Activated CD4-positive, alpha-beta T cell treated with anti-CD3 and anti-CD28 coated beads for 36 hours (primary cell): ENCODE data around the gene PTGIR. TPM values are rescaled to one million over a fixed set of nuclear protein-coding genes. Genes with fewer than 3 reads are reported as not detected.

Experiments
- ATAC-seq: fragments of 200-7000 bp; cut with Tn5 transposase; one replicate; pipeline ENCODE4 v1.10.0; 2021; ENCODE audit warnings: mild to moderate bottlenecking, moderate library complexity
- CTCF ChIA-PET: fragments of 350-600 bp; sonication (Branson Sonifier 250); formaldehyde crosslinking; loops from one replicate; lab custom pipeline; 2021; ENCODE audit warnings: antibody characterized with exemption; lab: Charles Lee
- POLR2A ChIA-PET: fragments of 350-600 bp; sonication (Branson Sonifier 250); formaldehyde crosslinking; loops from one replicate; lab custom pipeline; 2021; ENCODE audit warnings: antibody characterized with exemption, inconsistent platforms; lab: Charles Lee
- DNase-seq: peaks from one replicate; pipeline ENCODE4 v3.0.0-alpha.2; 2020
- H3K27ac Mint-ChIP-seq: one replicate; pipeline ENCODE4 v1.8.0; 2021; ENCODE audit warnings: mixed read lengths
- H3K27me3 Mint-ChIP-seq: one replicate; pipeline ENCODE4 v1.8.0; 2021; ENCODE audit warnings: mixed read lengths
- H3K36me3 Mint-ChIP-seq: one replicate; pipeline ENCODE4 v1.8.0; 2021; ENCODE audit warnings: low read depth, mixed read lengths
- H3K4me1 Mint-ChIP-seq: one replicate; pipeline ENCODE4 v1.8.0; 2021; ENCODE audit warnings: mixed read lengths
- H3K4me3 Mint-ChIP-seq: one replicate; pipeline ENCODE4 v1.8.0; 2021; ENCODE audit warnings: mild to moderate bottlenecking, moderate library complexity, mixed read lengths
- H3K9me3 Mint-ChIP-seq: one replicate; pipeline ENCODE4 v1.8.0; 2021; ENCODE audit warnings: low read depth, mixed read lengths
- intact Hi-C, 2 experiments: fragments of 100-400 bp; cut with DNase I in 1 of 2; cut with micrococcal nuclease in 1 of 2; formaldehyde crosslinking; loops; one replicate each; pipeline versions ENCODE4 v1.14.2 to v1.15.1; 2022 to 2024; cut with DNase I, micrococcal nuclease
- total RNA-seq, 2 experiments: library from RNA; stranded (reverse); gene quantifications; one replicate each; pipeline ENCODE4 v1.2.3, GENCODE V29; 2021

Gene PTGIR
- total RNA-seq, 2 experiments from 2014 or later, result 40.1 to 41.0 TPM

DNA sequence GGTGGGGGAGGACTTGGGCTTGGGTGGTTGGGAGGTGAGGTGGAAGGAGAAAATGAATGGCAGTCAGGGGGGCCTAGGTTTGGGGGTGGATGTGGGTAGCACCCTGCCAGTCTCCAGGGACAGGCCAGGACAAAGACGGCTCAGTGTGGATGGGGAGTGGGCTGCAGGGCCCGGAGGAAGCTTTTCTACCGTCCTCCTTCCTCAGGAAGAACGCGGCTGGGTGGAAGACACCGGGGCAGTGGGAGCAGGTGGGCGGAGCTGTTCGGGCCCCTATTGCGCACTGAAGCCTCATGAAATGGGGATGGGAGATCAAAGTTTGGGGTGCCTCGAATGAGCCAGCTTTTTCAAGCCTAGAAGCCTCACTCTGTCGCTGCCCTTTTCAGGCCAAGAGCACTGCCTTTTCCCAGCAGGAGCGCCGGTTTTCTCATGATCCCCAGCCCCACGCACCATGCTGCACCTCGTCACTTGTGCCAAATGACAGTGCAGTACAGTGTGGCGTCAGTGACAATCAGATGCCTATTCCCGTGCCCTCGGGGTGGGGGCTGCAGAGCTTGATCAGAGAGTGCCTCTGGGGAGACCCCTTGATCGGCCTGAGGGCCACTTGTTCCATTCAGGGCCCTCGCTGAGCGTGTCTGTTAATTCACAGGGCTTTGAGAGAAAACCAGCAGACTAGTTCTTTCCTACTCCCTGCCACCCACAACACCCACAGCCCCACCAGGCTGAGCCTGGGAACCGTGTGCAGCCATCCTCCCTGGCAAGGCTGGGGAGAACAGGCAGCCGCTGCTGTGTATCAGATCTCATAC is 22.3 kb downstream of the PTGIR start:
- intact Hi-C loops, result loop anchor here (1.0 to 10.0 kb wide), 5 partner anchors 9 to 1848 kb away; no protein-coding TSS in a partner anchor
- Mint-ChIP-seq H3K27me3 (no peaks in the 10 kb centered on the region), H3K36me3 (peaks cover 39% of the 10 kb centered on the region), H3K4me1 (peaks cover 35% of the 10 kb centered on the region), H3K9me3 (peaks cover 9% of the 10 kb centered on the region), H3K27ac (peak overlapping the region; percentile 87), H3K4me3 (peak overlapping the region; percentile 84)
- ATAC-seq, result peak; percentile 39
- DNase-seq, result peak; percentile 81
- CTCF ChIA-PET, result interaction anchor here (0.6 to 4.0 kb wide), 6 partner anchors 11 to 86 kb away, joined by 3 to 65 read pairs (median 4); partner anchors contain the start of gene DACT3
- POLR2A ChIA-PET, result interaction anchor here (0.7 to 3.7 kb wide), 4 partner anchors 9 to 254 kb away, joined by 4 to 24 read pairs (median 14); partner anchors contain the start of gene SLC1A5

DNA sequence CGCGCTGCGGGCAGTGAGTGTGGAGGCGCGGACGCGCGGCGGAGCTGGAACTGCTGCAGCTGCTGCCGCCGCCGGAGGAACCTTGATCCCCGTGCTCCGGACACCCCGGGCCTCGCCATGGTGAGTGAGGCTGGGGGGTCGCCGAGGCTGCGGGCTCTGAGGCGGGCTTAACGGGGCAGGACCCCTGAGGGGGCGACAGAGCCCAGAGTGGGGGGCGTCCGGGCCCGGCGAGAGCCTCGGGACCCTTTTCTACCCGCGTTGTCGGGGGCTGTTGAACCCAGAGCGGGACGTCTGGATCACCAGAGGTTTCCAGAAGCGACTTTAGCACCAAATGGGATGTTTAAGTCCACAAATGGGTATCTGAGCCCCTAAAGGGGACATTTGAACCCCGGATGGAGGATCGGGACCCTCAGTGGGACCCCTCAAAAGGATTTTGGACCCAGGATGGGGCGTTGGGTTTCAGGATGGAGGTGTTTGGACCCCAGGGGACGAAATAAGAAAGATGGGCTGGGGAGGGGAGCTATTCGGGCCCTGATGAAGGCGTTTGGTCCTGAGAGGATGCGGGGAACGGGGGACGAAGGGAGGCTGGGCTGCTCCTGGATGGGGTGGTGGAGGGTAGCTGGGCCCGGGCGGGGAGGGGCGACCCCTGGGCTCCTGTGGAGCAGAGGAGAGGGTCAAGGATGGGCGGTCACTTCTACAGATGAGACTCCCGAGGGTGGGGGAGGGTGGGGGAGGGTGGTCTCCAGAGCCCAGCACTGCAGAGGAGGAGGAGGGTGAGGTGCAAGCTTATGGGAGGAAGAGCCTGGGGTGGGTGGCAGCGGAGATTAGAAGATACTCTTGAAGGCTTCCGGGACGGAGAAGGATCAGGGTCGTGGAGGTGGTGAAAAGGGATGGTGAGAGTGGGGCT is 23.3 kb downstream of the PTGIR start, which contains the start of gene CALM3:
CALM3 (plus strand) TSS at position 13 of the 907 bp plus-strand sequence; CDS start at position 118, 105 bp downstream.
- ATAC-seq (no peak), DNase-seq (no peak)
- H3K4me3 Mint-ChIP-seq, result peak within 1 kb of the TSS; percentile 84
- H3K27me3 Mint-ChIP-seq, result no peaks in the 10 kb centered on the region
- H3K36me3 Mint-ChIP-seq, result peaks cover 32% of the 10 kb centered on the region
- peaks cover 36% of the 10 kb centered on the region for H3K4me1 Mint-ChIP-seq
- peaks cover 9% of the 10 kb centered on the region for H3K9me3 Mint-ChIP-seq
- ChIA-PET POLR2A (interaction anchor here (0.7 to 3.7 kb wide), 8 partner anchors 10 to 253 kb away, joined by 3 to 24 read pairs (median 8); partner anchors contain the start of genes DACT3 and SLC1A5), CTCF (interaction anchor here (0.6 to 4.0 kb wide), 12 partner anchors 12 to 127 kb away, joined by 3 to 65 read pairs (median 6); partner anchors contain the start of gene DACT3)
- intact Hi-C loops, result loop anchor here (1.0 to 10.0 kb wide), 15 partner anchors 10 to 1847 kb away; partner anchors contain the start of genes AP2S1 (in 1 of the 2), ARHGAP35 (in 1 of the 2), DACT3 (in 1 of the 2) and FKRP (in 1 of the 2)
- H3K27ac Mint-ChIP-seq, result peak within 1 kb of the TSS; percentile 100

DNA sequence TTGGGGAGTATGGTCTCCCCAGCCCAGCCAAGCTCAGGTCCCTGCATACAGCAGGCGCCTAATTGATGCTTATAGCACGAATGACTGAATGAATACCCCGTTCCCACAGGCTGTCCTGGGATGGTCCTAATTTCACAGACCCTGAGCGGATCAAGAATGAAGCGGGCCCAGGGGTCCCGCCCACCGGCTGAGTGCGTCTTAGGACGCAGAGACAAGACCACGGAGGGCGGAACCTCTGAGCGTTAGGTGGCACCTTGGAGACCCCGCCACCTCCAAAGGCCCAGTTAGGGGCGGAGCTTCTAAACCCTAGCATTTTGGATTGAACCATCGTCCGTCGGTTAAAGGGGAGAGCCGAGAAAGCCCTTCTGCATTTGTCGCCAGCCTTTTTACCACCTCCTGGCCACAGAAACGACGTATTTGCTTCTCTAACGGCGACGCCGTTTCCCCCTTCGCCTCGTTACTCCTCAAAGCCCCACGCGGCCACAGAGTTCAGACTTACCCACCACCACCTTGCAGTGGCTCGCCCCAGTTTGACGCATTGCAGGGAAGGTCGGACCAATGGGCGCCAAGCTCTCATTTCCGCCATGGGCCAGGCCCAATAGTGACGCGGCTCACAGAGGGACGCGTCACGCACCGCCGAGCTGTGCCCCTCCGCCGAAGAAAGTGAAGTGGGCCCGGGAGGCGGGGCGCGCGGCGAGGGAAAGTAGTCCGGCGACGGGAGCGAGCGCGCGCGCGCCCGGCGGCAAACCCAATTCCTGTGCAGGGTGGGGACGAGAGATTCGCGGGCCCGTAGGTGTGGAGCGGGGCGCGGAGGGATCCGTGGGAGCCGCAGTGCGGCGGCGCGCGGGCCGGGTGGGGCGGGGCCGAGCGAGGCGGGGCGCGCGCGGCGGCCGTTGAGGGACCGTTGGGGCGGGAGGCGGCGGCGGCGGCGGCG is 24.2 kb downstream of the PTGIR start:
- intact Hi-C loops, result loop anchor here in 1 of 2 experiments (1.0 to 10.0 kb wide), 15 partner anchors 34 to 1846 kb away; partner anchors contain the start of genes AP2S1, ARHGAP35, DACT3 and FKRP
- Mint-ChIP-seq H3K27me3 (no peaks in the 10 kb centered on the region), H3K36me3 (peaks cover 25% of the 10 kb centered on the region), H3K27ac (peak overlapping the region; percentile 100), H3K4me1 (peaks cover 33% of the 10 kb centered on the region), H3K9me3 (peaks cover 9% of the 10 kb centered on the region), H3K4me3 (peak overlapping the region; percentile 84)
- ChIA-PET POLR2A (interaction anchor here (0.7 to 3.7 kb wide), 12 partner anchors 11 to 958 kb away, joined by 3 to 24 read pairs (median 4); partner anchors contain the start of genes DACT3 and SLC1A5), CTCF (interaction anchor here (0.6 to 4.0 kb wide), 17 partner anchors 13 to 696 kb away, joined by 3 to 65 read pairs (median 4); partner anchors contain the start of gene DACT3)
- ATAC-seq, result peak; percentile 86
- DNase-seq, result peak; percentile 99

DNA sequence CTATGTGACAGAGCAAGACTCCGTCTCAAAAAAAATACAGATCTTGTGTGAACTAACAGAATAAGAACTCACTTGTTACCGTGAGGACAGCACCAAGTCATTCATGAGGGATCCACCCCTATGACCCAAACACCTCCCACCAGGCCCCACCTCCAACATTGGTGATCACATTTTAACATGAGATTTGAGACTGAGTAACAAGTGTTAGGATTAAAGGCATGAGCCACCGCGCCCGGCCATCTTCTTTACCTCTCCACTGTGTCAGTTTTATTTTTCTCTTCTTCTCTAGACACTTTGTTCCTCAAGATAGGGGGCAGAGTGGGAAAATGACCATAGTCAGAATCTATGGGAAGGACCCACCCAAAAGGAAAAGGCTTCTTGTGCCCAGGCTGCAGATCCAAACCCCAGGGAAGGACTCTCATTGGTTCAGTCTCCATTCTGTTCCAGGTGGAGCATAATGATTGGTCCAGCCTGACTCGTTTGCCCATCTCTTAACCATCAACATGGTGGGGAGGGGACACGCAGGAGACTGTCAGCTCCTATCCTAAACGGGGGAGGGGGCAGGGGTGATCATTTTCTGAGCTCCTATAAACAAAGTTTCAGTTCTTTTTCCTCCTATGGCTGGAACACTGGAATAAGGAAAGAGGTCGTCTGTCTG is 25.0 kb downstream of the PTGIR start:
- Mint-ChIP-seq H3K9me3 (peaks cover 9% of the 10 kb centered on the region), H3K4me3 (peak overlapping the region; percentile 84), H3K27me3 (no peaks in the 10 kb centered on the region), H3K4me1 (peaks cover 31% of the 10 kb centered on the region), H3K27ac (peak overlapping the region; percentile 100), H3K36me3 (peaks cover 24% of the 10 kb centered on the region)
- no peak for ATAC-seq
- CTCF ChIA-PET, result interaction anchor here (0.6 to 4.0 kb wide), 9 partner anchors 14 to 697 kb away, joined by 3 to 65 read pairs (median 5); partner anchors contain the start of gene DACT3
- no peak for DNase-seq
- intact Hi-C loops, result loop anchor here in 1 of 2 experiments (1.0 to 10.0 kb wide), 9 partner anchors 34 to 1845 kb away; partner anchors contain the start of genes AP2S1, SYMPK and ZC3H4
- POLR2A ChIA-PET, result interaction anchor here (1.0 to 3.7 kb wide), 7 partner anchors 18 to 213 kb away, joined by 3 to 19 read pairs (median 4); partner anchors contain the start of genes DACT3 and SLC1A5

DNA sequence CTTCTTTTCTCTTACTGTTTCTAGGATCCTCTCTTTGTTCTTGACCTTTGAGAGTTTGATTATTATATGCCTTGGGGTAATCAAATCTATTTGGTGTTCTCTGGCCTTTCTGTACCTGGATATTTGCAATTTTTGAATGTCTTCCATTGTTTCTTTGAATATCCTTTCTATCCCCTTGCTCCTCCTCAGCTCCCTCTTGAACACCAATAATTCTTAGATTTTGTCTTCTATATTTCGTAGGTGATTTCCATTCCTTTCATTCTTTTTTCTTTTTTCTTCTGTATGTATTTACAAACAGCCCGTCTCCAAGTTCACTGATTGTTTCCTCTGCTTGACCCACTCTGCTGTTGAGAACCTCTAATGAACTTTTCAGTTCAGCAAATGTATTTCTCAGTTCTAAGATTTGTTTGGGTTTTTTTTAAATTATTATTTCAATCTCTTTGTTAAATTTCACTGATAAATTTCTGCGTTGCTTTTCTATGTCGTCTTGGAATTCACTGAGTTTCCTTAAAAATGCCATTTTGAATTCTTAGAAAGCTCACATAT is 26.4 kb downstream of the PTGIR start:
- Mint-ChIP-seq H3K27me3 (no peaks in the 10 kb centered on the region), H3K9me3 (peaks cover 9% of the 10 kb centered on the region), H3K36me3 (peaks cover 19% of the 10 kb centered on the region), H3K4me1 (peaks cover 20% of the 10 kb centered on the region), H3K4me3 (no peak overlapping the region), H3K27ac (no peak overlapping the region)
- DNase-seq, result no peak
- ChIA-PET POLR2A (interaction anchor here (0.6 to 1.7 kb wide), 4 partner anchors 13 to 190 kb away, joined by 3 to 8 read pairs (median 3); partner anchors contain the start of gene SLC1A5), CTCF (interaction anchor here (0.6 to 2.8 kb wide), 5 partner anchors 14 to 64 kb away, joined by 3 to 12 read pairs (median 3); no protein-coding TSS in a partner anchor)
- no peak for ATAC-seq
- intact Hi-C loops, result no loop called here

DNA sequence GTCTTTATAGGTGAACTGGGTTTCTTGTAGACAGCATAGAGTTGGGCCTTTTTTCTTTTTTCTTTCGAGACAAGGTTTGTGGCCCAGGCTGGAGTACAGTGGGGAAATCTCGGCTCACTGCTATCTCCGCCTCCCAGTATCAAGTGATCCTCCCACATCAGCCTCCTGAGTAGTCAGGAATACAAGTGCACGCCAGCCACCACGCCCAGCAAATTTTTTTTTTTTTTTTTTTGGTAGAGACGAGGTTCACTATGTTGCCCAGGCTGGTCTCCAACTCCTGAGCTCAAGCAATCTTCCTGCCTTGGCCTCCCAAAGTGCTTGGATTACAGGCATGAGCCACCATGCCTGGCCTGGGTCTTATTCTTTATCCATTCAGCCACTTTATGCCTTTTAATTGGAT is 28.9 kb downstream of the PTGIR start:
- ChIA-PET CTCF (interaction anchor here (0.7 to 1.5 kb wide), 3 partner anchors 45 to 132 kb away, joined by 3 to 4 read pairs (median 3); partner anchors contain the start of gene DACT3), POLR2A (no interaction called here)
- ATAC-seq (no peak), DNase-seq (no peak)
- peaks cover 9% of the 10 kb centered on the region for H3K9me3 Mint-ChIP-seq
- intact Hi-C loops, result no loop called here
- H3K36me3 Mint-ChIP-seq, result peaks cover 7% of the 10 kb centered on the region
- peaks cover 12% of the 10 kb centered on the region for H3K4me1 Mint-ChIP-seq
- H3K4me3 Mint-ChIP-seq, result no peak overlapping the region
- no peak overlapping the region for H3K27ac Mint-ChIP-seq
- H3K27me3 Mint-ChIP-seq, result no peaks in the 10 kb centered on the region

DNA sequence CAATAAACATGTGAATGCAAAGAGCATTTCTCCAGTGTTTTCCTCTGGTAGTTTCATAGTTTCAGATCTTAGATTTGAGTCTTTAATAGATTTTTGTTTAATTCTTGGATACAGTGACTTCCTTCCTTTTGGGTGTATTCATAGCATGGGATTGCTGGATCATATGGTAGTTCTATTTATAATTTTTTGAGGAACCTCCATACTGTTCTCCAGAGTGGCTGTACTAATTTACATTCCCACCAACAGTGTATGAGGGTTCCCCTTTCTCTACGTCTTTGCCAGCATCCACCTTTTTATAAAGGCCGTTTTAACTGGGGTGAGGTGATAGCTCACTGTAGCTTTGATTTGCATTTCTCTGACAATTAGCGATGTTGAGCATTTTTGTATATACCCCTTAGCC is 33.0 kb downstream of the PTGIR start:
- ATAC-seq (no peak), DNase-seq (no peak)
- Mint-ChIP-seq H3K4me3 (no peak overlapping the region), H3K27ac (no peak overlapping the region), H3K27me3 (no peaks in the 10 kb centered on the region), H3K9me3 (no peaks in the 10 kb centered on the region), H3K4me1 (no peaks in the 10 kb centered on the region), H3K36me3 (no peaks in the 10 kb centered on the region)
- CTCF ChIA-PET, result no interaction called here
- intact Hi-C loops, result no loop called here
- POLR2A ChIA-PET, result no interaction called here

DNA sequence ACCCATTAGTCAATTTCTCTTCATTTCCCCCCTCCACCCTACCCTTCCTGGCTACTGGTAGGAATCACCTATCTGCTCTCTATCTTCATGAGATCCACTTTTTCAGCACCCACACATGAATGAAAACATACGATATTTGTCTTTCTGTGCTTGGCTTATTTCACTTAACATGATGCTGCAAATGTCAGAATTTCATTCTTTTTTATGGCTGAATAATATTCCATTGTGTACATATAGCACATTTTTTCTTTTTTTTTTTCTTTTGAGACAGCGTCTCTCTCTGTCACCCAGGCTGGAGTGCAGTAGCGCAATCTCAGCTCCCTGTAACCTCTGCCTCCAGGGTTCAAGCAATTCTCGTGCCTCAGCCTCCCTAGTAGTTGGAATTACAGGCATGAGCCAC is 33.6 kb downstream of the PTGIR start:
- H3K27ac Mint-ChIP-seq, result no peak overlapping the region
- intact Hi-C loops, result no loop called here
- no peaks in the 10 kb centered on the region for H3K4me1 Mint-ChIP-seq
- H3K9me3 Mint-ChIP-seq, result no peaks in the 10 kb centered on the region
- no peaks in the 10 kb centered on the region for H3K36me3 Mint-ChIP-seq
- no peak overlapping the region for H3K4me3 Mint-ChIP-seq
- ATAC-seq (no peak), DNase-seq (no peak)
- POLR2A ChIA-PET, result no interaction called here
- H3K27me3 Mint-ChIP-seq, result no peaks in the 10 kb centered on the region
- CTCF ChIA-PET, result no interaction called here

DNA sequence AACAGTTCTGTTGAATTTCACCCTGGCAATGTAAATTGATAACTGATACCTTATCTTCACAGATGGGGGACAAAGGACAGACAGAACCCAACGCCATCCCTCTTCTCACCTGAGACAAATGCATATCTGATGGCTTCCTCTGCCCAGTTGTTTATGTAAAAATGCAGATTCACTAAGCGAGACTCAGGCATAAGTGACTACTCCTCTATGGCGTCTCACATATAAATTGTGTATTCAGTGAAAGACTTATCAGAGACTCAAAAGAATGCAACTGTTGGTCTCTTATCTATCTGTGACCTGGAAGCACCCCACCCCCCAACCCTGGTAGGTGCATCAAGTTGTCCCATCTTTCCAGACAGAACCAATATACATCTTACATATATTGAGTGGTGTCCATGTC is 37.0 kb downstream of the PTGIR start:
- H3K4me1 Mint-ChIP-seq, result peaks cover 5% of the 10 kb centered on the region
- H3K36me3 Mint-ChIP-seq, result no peaks in the 10 kb centered on the region
- ChIA-PET CTCF (interaction anchor here (0.7 kb wide), 1 partner anchor 27 kb away, joined by 3 read pairs; no protein-coding TSS in a partner anchor), POLR2A (no interaction called here)
- no peaks in the 10 kb centered on the region for H3K27me3 Mint-ChIP-seq
- no peak overlapping the region for H3K27ac Mint-ChIP-seq
- ATAC-seq (no peak), DNase-seq (no peak)
- no peaks in the 10 kb centered on the region for H3K9me3 Mint-ChIP-seq
- H3K4me3 Mint-ChIP-seq, result no peak overlapping the region
- intact Hi-C loops, result no loop called here
